IMR-90 (cell line): ENCODE results near the gene TLL1. TPM values are rescaled to one million over a fixed set of nuclear protein-coding genes. Genes with fewer than 3 reads are reported as not detected.

Experiments used
- ATAC-seq: fragments of 200-7000 bp; cut with Tn5 transposase; 2 replicates; pipeline ENCODE4 v1.9.1; 2020; ENCODE audit warnings: low read depth, mild to moderate bottlenecking, moderate library complexity
- BruUV-seq: library from RNA; stranded (reverse); fragments of 400-500 nt; replicated peaks from 2 replicates; lab custom pipeline; 2021; lab: Mats Ljungman, UMichigan
- CTCF ChIA-PET: fragments of 300-600 bp; formaldehyde crosslinking; extraction: SDS; loops from one replicate; lab custom pipeline; 2021; ENCODE audit warnings: antibody characterized with exemption; lab: Yijun Ruan, JAX
- POLR2A ChIA-PET: fragments of 300-600 bp; sonication (Branson Sonifier 250); formaldehyde crosslinking; loops from one replicate; lab custom pipeline; 2022; ENCODE audit warnings: antibody characterized with exemption; ENCODE audit not compliant: unreplicated experiment; lab: Charles Lee
- DNase-seq: peaks from one replicate; pipeline ENCODE4 v3.0.0; 2013
- H2AFZ ChIP-seq: replicated peaks from 2 replicates; pipeline ENCODE3; 2013; ENCODE audit warnings: low read length, mild to moderate bottlenecking; ENCODE audit not compliant: poor library complexity
- H2AK5ac ChIP-seq: 2 replicates; pipeline ENCODE4 v1.6.1; 2013; ENCODE audit warnings: low read depth, low read length, inconsistent platforms
- H2AK9ac ChIP-seq: replicated peaks from 2 replicates; pipeline ENCODE3; 2013; ENCODE audit warnings: mild to moderate bottlenecking, low read depth, low read length, moderate library complexity; ENCODE audit not compliant: poor library complexity
- H2BK120ac ChIP-seq: 2 replicates; pipeline ENCODE4 v1.6.1; 2013; ENCODE audit warnings: low read depth, low read length, inconsistent platforms
- H2BK15ac ChIP-seq: 3 replicates; pipeline ENCODE4 v1.6.1; 2013; ENCODE audit warnings: low read depth, low read length, inconsistent platforms
- H2BK20ac ChIP-seq: 2 replicates; pipeline ENCODE4 v1.6.1; 2013; ENCODE audit warnings: low read depth, mild to moderate bottlenecking, inconsistent platforms, low read length, moderate library complexity
- H2BK5ac ChIP-seq: 2 replicates; pipeline ENCODE4 v1.6.1; 2013; ENCODE audit warnings: mild to moderate bottlenecking, low read depth, low read length, inconsistent platforms; ENCODE audit not compliant: poor library complexity, severe bottlenecking
- H3K14ac ChIP-seq: replicated peaks from 2 replicates; pipeline ENCODE4 v1.6.1; 2013; ENCODE audit warnings: low read depth, low read length, inconsistent platforms
- H3K18ac ChIP-seq: 2 replicates; pipeline ENCODE4 v1.6.1; 2013; ENCODE audit warnings: low read depth, low read length, control low read depth
- H3K23ac ChIP-seq: 2 replicates; pipeline ENCODE4 v1.6.1; 2013; ENCODE audit warnings: low read depth, low read length, inconsistent platforms
- H3K27ac ChIP-seq: 2 replicates; pipeline ENCODE4 v1.5.1; 2013; ENCODE audit warnings: mild to moderate bottlenecking, control low read depth, low read length; ENCODE audit not compliant: insufficient read depth
- H3K27me3 ChIP-seq: 2 replicates; pipeline ENCODE4 v1.6.1; 2013; ENCODE audit warnings: low read length; ENCODE audit not compliant: control insufficient read depth, insufficient read depth
- H3K36me3 ChIP-seq: 2 replicates; pipeline ENCODE4 v1.6.1; 2013; ENCODE audit warnings: low read length, mixed read lengths; ENCODE audit not compliant: control insufficient read depth, insufficient read depth
- H3K4ac ChIP-seq: 2 replicates; pipeline ENCODE4 v1.6.1; 2013; ENCODE audit warnings: low read depth, low read length, inconsistent platforms
- H3K4me1 ChIP-seq: 2 replicates; pipeline ENCODE4 v1.6.1; 2013; ENCODE audit warnings: low read length, mixed read lengths; ENCODE audit not compliant: control insufficient read depth, insufficient read depth
- H3K4me2 ChIP-seq: 2 replicates; pipeline ENCODE4 v1.6.1; 2013; ENCODE audit warnings: low read depth, mild to moderate bottlenecking, control low read depth, low read length, moderate library complexity
- H3K4me3 ChIP-seq: 2 replicates; pipeline ENCODE4 v1.5.1; 2013; ENCODE audit warnings: low read depth, mild to moderate bottlenecking, control low read depth, low read length, moderate library complexity; ENCODE audit not compliant: insufficient read depth
- H3K56ac ChIP-seq: 2 replicates; pipeline ENCODE4 v1.6.1; 2013; ENCODE audit warnings: low read length, inconsistent platforms; ENCODE audit not compliant: insufficient read depth; ENCODE audit errors: extremely low read depth
- H3K79me1 ChIP-seq, 2 experiments: 2 replicates each; pipeline ENCODE4 v1.6.1; 2013; ENCODE audit warnings: low read length in 2 of 2, inconsistent platforms in 1 of 2, low read depth in 1 of 2
- H3K9ac ChIP-seq: 2 replicates; pipeline ENCODE4 v1.6.1; 2013; ENCODE audit warnings: low read depth, low read length, control low read depth
- H3K9me1 ChIP-seq: 2 replicates; pipeline ENCODE4 v1.6.1; 2013; ENCODE audit warnings: low read length, inconsistent platforms; ENCODE audit not compliant: insufficient read depth
- H3K9me3 ChIP-seq: 2 replicates; pipeline ENCODE4 v1.6.1; 2013; ENCODE audit warnings: low read length; ENCODE audit not compliant: control insufficient read depth, insufficient read depth
- H4K20me1 ChIP-seq: 2 replicates; pipeline ENCODE4 v1.6.1; 2013; ENCODE audit warnings: low read length, inconsistent platforms; ENCODE audit not compliant: insufficient read depth
- H4K5ac ChIP-seq: 2 replicates; pipeline ENCODE4 v1.6.1; 2013; ENCODE audit warnings: mild to moderate bottlenecking, low read depth, low read length, control low read depth
- H4K8ac ChIP-seq, 2 experiments: 2 replicates each; pipeline ENCODE4 v1.6.1; 2013; ENCODE audit warnings: low read depth in 2 of 2, low read length in 2 of 2, control low read depth in 1 of 2, inconsistent platforms in 1 of 2
- H4K91ac ChIP-seq: 2 replicates; pipeline ENCODE4 v1.6.1; 2013; ENCODE audit warnings: low read depth, low read length, inconsistent platforms; ENCODE audit not compliant: insufficient read depth
- BHLHE40 ChIP-seq: fragments of 150-350 bp; IDR thresholded peaks from 2 replicates; pipeline ENCODE4 v1.6.1; 2016; ENCODE audit warnings: mild to moderate bottlenecking, low read depth, low read length
- CEBPB ChIP-seq: IDR thresholded peaks from 2 replicates; pipeline ENCODE4 v1.6.1; 2012; ENCODE audit warnings: low read depth, low read length, improper control_type of control experiment
- CHD1 ChIP-seq: IDR thresholded peaks from 2 replicates; pipeline ENCODE4 v1.6.1; 2012; ENCODE audit warnings: low read depth, low read length, improper control_type of control experiment
- FOS ChIP-seq: fragments of 150-350 bp; IDR thresholded peaks from 2 replicates; pipeline ENCODE4 v1.6.1; 2016; ENCODE audit warnings: low read depth, low read length
- MAFK ChIP-seq: IDR thresholded peaks from 2 replicates; pipeline ENCODE4 v1.6.1; 2012; ENCODE audit warnings: low read depth, low read length, improper control_type of control experiment
- MAZ ChIP-seq: IDR thresholded peaks from 2 replicates; pipeline ENCODE4 v1.6.1; 2012; ENCODE audit warnings: low read depth, mild to moderate bottlenecking, low read length, improper control_type of control experiment, moderate library complexity, borderline replicate concordance
- MXI1 ChIP-seq: IDR thresholded peaks from 2 replicates; pipeline ENCODE4 v1.6.1; 2012; ENCODE audit warnings: low read depth, mild to moderate bottlenecking, low read length, moderate library complexity, borderline replicate concordance
- NFE2L2 ChIP-seq: fragments of 150-350 bp; IDR thresholded peaks from 2 replicates; pipeline ENCODE4 v1.6.1; 2016; ENCODE audit warnings: low read depth, mild to moderate bottlenecking, low read length
- POLR2A ChIP-seq: IDR thresholded peaks from 2 replicates; pipeline ENCODE4 v1.6.1; 2012; ENCODE audit warnings: mild to moderate bottlenecking, low read depth, low read length
- RAD21 ChIP-seq: IDR thresholded peaks from 2 replicates; pipeline ENCODE4 v1.6.1; 2012; ENCODE audit warnings: low read length, improper control_type of control experiment
- RCOR1 ChIP-seq: IDR thresholded peaks from 2 replicates; pipeline ENCODE4 v1.6.1; 2012; ENCODE audit warnings: mild to moderate bottlenecking, low read length, improper control_type of control experiment; ENCODE audit not compliant: insufficient replicate concordance
- RFX5 ChIP-seq: IDR thresholded peaks from 2 replicates; pipeline ENCODE4 v1.8.0; 2012; ENCODE audit warnings: low read depth, mild to moderate bottlenecking, low read length, moderate library complexity
- SMC3 ChIP-seq: fragments of 150-350 bp; IDR thresholded peaks from 2 replicates; pipeline ENCODE4 v1.6.1; 2016; ENCODE audit warnings: low read depth, mild to moderate bottlenecking, antibody characterized with exemption, low read length, moderate library complexity
- WGBS, 2 experiments: methylation state at CpG; one replicate each; pipeline versions ENCODE4 v1.1.5 to v1.1.7; 2013; ENCODE audit warnings: missing lambda C conversion rate in 2 of 2; ENCODE audit not compliant: insufficient read length in 1 of 2; ENCODE audit errors: extremely low coverage in 2 of 2; 5-methylcytosine and 5-hydroxymethylcytosine counted together
- dilution Hi-C: fragments of 300-500 bp; cut with HindIII; formaldehyde crosslinking; loops from one replicate; pipeline ENCODE4 v1.14.3; 2018; ENCODE audit warnings: low sequenced_read_pairs; ENCODE audit not compliant: unreplicated experiment
- in situ Hi-C: fragments of 300-500 bp; cut with MboI; formaldehyde crosslinking; loops from 3 replicates; pipeline ENCODE4 v1.14.3; 2019; ENCODE audit warnings: low sequenced_read_pairs, inconsistent platforms, mixed read lengths
- intact Hi-C: fragments of 100-400 bp; cut with micrococcal nuclease; formaldehyde crosslinking; loops from 2 replicates; pipeline ENCODE4 v1.10.0; 2022
- polyA plus RNA-seq, 3 experiments: library from polyadenylated mRNA; depleted of rRNA; stranded (reverse); fragments of >200 nt; gene quantifications; 2 replicates each; pipeline ENCODE4 v1.2.3, GENCODE V29; 2012; ENCODE audit warnings: low replicate concordance in 1 of 3
- total RNA-seq: library from RNA; depleted of rRNA; stranded (reverse); fragments of >200 nt; gene quantifications from 2 replicates; pipeline ENCODE4 v1.2.3, GENCODE V29; 2012
- TF ChIP-seq, protein P1 (sequence below): fragments of 150-350 bp; IDR thresholded peaks from 2 replicates; pipeline ENCODE4 v1.6.1; 2017; ENCODE audit warnings: mild to moderate bottlenecking, antibody characterized with exemption, low read length, low read depth
- TF ChIP-seq, protein P2 (sequence below): conservative IDR thresholded peaks from 2 replicates; pipeline ENCODE4 v1.5.1; 2012; ENCODE audit warnings: mild to moderate bottlenecking, low read depth, low read length, improper control_type of control experiment
- TF ChIP-seq, protein P3 (sequence below): fragments of 150-350 bp; IDR thresholded peaks from 2 replicates; pipeline ENCODE4 v1.6.1; 2016; ENCODE audit warnings: low read depth, mild to moderate bottlenecking, low read length, moderate library complexity, borderline replicate concordance

TLL1 gene
- total and polyA plus RNA-seq, 2 of the 4 experiments (the other 2 are of a cell fraction): not detected

DNA sequence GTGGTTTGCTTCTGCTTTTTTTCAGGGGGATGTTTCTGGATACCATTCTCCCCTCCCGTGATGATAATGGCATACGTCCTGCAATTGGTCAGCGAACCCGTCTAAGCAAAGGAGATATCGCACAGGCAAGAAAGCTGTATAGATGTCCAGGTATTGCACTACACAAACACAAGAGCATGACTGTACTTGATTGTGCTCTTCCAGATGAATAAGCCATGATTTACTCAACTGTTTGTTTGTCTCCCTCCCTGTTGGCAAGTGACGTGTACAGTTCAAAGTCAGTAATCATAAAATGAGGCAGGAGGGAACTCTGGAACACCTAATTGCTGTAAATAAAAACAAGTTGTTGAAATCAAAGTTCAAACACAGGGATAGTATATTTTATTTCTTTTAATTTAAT, 141.4 kb downstream of the TLL1 start:
- Histone ChIP-seq H2BK15ac (no peak overlapping the region), H2AK9ac (no peak overlapping the region), H3K4me2 (no peak overlapping the region), H3K9me3 (peaks cover 2% of the 10 kb centered on the region; the same call in 1 of the 2 replicates), H4K20me1 (no peaks in the 10 kb centered on the region), H3K56ac (no peak overlapping the region), H3K36me3 (no peaks in the 10 kb centered on the region), H2AK5ac (no peak overlapping the region), H2AFZ (no peak overlapping the region), H3K27ac (no peak overlapping the region), H3K4me1 (no peaks in the 10 kb centered on the region), H3K4me3 (no peak overlapping the region), H2BK20ac (no peak overlapping the region), H3K14ac (no peak overlapping the region), H2BK5ac (no peak overlapping the region), H3K18ac (no peak overlapping the region), H3K23ac (no peak overlapping the region), H3K79me1 (no peaks in the 10 kb centered on the region), H3K9ac (no peak overlapping the region), H2BK120ac (no peak overlapping the region), H4K5ac (no peak overlapping the region), H3K27me3 (no peaks in the 10 kb centered on the region), H4K91ac (no peak overlapping the region), H4K8ac (no peak overlapping the region), H3K9me1 (no peaks in the 10 kb centered on the region), H3K4ac (no peak overlapping the region)
- in situ Hi-C loops (no loop called here), dilution Hi-C loops (no loop called here), intact Hi-C loops (no loop called here)
- no peak for DNase-seq
- TF ChIP-seq POLR2A: no peak
- TF ChIP-seq CEBPB: no peak
- TF ChIP-seq FOS: no peak
- TF ChIP-seq MXI1: no peak
- no peak for TF ChIP-seq CHD1
- no peak for TF ChIP-seq SMC3
- TF ChIP-seq RFX5: no peak
- TF ChIP-seq RAD21: no peak
- no peak for TF ChIP-seq MAZ
- TF ChIP-seq, protein P1, sequence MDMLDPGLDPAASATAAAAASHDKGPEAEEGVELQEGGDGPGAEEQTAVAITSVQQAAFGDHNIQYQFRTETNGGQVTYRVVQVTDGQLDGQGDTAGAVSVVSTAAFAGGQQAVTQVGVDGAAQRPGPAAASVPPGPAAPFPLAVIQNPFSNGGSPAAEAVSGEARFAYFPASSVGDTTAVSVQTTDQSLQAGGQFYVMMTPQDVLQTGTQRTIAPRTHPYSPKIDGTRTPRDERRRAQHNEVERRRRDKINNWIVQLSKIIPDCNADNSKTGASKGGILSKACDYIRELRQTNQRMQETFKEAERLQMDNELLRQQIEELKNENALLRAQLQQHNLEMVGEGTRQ: no peak
- no peak for TF ChIP-seq MAFK
- no peak for TF ChIP-seq RCOR1
- no peak for TF ChIP-seq BHLHE40
- TF ChIP-seq NFE2L2: no peak
- TF ChIP-seq, protein P2, sequence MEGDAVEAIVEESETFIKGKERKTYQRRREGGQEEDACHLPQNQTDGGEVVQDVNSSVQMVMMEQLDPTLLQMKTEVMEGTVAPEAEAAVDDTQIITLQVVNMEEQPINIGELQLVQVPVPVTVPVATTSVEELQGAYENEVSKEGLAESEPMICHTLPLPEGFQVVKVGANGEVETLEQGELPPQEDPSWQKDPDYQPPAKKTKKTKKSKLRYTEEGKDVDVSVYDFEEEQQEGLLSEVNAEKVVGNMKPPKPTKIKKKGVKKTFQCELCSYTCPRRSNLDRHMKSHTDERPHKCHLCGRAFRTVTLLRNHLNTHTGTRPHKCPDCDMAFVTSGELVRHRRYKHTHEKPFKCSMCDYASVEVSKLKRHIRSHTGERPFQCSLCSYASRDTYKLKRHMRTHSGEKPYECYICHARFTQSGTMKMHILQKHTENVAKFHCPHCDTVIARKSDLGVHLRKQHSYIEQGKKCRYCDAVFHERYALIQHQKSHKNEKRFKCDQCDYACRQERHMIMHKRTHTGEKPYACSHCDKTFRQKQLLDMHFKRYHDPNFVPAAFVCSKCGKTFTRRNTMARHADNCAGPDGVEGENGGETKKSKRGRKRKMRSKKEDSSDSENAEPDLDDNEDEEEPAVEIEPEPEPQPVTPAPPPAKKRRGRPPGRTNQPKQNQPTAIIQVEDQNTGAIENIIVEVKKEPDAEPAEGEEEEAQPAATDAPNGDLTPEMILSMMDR: no peak
- TF ChIP-seq, protein P3, sequence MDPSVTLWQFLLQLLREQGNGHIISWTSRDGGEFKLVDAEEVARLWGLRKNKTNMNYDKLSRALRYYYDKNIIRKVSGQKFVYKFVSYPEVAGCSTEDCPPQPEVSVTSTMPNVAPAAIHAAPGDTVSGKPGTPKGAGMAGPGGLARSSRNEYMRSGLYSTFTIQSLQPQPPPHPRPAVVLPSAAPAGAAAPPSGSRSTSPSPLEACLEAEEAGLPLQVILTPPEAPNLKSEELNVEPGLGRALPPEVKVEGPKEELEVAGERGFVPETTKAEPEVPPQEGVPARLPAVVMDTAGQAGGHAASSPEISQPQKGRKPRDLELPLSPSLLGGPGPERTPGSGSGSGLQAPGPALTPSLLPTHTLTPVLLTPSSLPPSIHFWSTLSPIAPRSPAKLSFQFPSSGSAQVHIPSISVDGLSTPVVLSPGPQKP: no peak
- CTCF ChIA-PET: no interaction called here
- no CpG with 5 or more reads among the region's 6 CpGs for WGBS, 2 experiments
- POLR2A ChIA-PET: no interaction called here
- no peak for ATAC-seq
- BruUV-seq: no TSS peak
